ENCODE results near the gene FAM240A.

- TF ChIP-seq, protein P1, sequence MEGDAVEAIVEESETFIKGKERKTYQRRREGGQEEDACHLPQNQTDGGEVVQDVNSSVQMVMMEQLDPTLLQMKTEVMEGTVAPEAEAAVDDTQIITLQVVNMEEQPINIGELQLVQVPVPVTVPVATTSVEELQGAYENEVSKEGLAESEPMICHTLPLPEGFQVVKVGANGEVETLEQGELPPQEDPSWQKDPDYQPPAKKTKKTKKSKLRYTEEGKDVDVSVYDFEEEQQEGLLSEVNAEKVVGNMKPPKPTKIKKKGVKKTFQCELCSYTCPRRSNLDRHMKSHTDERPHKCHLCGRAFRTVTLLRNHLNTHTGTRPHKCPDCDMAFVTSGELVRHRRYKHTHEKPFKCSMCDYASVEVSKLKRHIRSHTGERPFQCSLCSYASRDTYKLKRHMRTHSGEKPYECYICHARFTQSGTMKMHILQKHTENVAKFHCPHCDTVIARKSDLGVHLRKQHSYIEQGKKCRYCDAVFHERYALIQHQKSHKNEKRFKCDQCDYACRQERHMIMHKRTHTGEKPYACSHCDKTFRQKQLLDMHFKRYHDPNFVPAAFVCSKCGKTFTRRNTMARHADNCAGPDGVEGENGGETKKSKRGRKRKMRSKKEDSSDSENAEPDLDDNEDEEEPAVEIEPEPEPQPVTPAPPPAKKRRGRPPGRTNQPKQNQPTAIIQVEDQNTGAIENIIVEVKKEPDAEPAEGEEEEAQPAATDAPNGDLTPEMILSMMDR (conservative IDR thresholded peaks at IDR 0.05 in 1 of 2, IDR thresholded peaks at IDR 0.05 in 1 of 2; ENCODE audit: low read depth in 1 of 2, low read length in 2 of 2): no peak
- no peak for TF ChIP-seq EZH2 (IDR thresholded peaks at IDR 0.05; ENCODE audit: low read length, missing control alignments)
Observed at GRCh38 chr3:46664188-46664970, 52.1 kb downstream of the FAM240A start.

Measured in fibroblast of lung (primary cell).